Hematopoietic multipotent progenitor cell (in vitro differentiated cells): ENCODE measurements around the gene BAZ2B. TPM values are rescaled to one million over a fixed set of nuclear protein-coding genes. Genes with fewer than 3 reads are reported as not detected.
A peak's percentile ranks its signal among the peaks of the same experiment; 100 is the strongest.
"Not testable (repeated sequence)": the region's sequence is repeated elsewhere in the genome, so short reads cannot be mapped to it uniquely, and the experiment has no call there.

Experiments used
- DNase-seq, 3 donors: peaks; one replicate each; pipeline ENCODE4 v3.0.0-alpha.2; 2011 to 2015; ENCODE audit warnings: low read depth in 2 of 3, low spot score in 2 of 3
- total RNA-seq: library from RNA; depleted of rRNA; stranded (reverse); fragments of >200 nt; gene quantifications from one replicate; pipeline ENCODE4 v1.2.3, GENCODE V29; 2012

BAZ2B gene
- total RNA-seq, 1 donor, result 72.7 TPM

DNA sequence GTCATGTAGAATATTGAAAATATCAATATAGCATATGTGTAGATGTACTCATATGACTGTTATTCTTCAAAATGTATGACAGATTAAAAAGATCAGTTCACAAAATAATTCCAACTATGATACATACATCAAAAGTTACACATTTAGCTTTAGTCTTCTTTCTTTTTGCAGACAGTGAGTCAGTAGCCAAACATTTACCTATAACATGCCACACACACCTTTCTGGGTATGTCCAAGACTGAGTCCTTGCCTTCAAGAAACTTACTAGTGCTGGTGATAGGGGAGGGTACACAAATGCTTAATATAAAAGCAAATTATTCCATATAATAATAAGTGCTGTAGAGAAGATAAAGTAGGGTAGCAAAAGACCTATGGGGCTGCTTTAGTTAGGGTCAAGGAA lies 176.9 kb downstream of the BAZ2B start:
- no peak for DNase-seq

GRCh38 chr2:159438720-159439353 lies 177.5 kb downstream of the BAZ2B start:
- DNase-seq, result no peak

DNA sequence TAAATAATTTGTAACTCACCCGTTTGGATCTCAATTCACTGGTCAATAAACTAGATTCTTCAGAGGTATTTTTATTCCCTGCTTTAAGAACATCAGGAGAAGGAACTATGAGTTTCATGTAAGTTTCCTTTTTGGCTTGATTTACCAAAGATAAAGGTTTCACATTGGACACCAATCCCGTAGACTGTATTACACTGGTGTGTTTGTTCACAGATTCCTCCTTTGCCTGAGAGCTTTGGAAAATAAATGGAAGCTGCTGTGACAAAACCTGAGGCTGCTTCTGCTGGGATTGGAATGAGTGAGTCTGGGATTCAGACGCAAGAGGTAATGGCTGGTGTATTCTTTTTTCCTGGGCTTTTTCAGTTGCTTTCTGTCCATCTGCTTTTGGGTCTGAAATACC lies 178.1 kb downstream of the BAZ2B start:
- DNase-seq, result no peak

DNA sequence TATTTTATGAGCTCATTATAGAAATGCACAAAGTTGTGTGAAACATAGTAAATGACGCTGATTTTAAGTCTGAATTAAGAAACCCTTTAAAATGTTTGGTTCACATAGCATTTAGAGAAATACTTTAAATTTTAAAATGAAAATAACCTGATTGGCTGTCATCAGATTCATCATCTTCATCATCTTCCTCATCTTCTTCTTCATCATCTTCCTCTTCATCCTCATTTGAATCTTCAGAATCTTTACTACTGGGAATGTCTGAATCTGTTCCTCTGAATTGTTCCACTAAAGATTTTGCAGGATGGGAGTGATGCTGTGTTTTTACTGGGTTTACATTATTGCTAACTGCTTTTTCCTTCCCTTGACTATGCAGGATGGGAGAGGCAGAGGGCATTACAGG lies 183.7 kb downstream of the BAZ2B start:
- no peak for DNase-seq

- no peak for DNase-seq
Observed at GRCh38 chr2:159427048-159427447, 189.3 kb downstream of the BAZ2B start.

DNA sequence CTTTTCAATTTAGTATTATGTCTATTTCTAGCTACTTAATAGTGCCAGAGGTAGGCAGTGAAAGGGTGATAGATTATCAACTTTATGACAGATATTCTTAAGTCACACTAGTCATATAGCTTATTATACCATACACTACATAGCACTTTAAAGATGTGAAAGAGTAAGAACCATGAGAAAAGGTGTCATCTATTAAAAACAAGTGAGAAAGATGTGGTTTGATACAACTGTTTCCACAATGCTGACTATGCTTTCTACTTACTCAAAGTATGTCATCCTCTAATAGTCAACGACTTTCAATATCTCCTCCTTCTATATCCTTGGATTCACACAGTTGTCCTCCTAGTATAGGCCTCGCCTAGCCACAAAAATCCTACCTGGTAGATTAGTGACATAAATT lies 196.9 kb downstream of the BAZ2B start:
- no peak for DNase-seq

- DNase-seq, result no peak
Observed at GRCh38 chr2:159411460-159411859, 204.9 kb downstream of the BAZ2B start.

DNA sequence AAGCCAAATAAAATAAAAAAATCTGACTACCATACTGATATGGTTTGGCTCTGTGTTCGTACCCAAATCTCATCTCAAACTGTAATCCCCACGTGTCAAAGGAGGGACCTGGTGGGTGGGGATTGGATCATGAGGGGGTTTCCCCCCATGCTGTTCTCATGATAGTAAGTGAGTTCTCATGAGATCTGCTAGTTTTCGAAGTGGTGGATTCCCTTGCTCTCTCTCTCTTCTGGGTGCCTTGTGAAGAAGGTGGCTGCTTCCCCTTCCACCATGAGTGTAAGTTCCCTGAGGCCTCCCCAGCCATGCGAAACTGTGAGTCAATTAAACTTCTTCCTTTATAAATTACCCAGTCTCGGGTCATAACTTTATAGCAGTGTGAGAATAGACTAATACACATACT lies 206.1 kb downstream of the BAZ2B start:
- DNase-seq, result no peak

DNA sequence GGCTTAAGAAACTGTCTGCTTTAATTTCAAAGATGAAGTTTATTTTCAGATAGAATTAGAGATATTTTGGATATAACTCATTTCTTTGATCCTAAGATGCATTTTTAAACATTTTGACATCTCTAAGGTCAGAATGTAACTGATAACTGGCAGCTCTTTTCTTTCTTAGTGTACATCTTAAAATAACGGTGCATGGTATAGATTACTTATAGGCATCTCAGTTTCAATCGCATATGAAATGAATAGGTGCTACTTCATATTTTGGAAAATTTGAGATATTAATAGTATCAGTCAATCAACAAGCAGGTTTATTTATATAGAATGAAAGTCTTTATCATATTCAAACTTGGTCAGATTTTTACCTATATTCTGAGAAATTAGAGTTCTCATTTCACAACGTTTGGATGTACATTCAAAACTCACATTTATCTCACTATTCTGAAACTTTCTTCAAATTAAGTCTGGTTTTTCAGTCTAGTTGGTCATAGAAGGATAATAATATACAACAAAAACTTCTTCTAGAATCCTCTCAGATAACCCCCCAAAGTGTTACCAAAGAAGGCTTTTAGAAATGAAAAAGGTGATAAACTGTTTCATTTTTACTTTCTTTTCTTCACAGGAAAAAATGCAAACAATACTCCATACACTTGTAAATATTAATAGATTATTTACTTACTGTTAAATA lies 207.1 kb downstream of the BAZ2B start:
- no peak for DNase-seq

- DNase-seq, result no peak
Observed at GRCh38 chr2:159402790-159403189, 213.6 kb downstream of the BAZ2B start.

DNA sequence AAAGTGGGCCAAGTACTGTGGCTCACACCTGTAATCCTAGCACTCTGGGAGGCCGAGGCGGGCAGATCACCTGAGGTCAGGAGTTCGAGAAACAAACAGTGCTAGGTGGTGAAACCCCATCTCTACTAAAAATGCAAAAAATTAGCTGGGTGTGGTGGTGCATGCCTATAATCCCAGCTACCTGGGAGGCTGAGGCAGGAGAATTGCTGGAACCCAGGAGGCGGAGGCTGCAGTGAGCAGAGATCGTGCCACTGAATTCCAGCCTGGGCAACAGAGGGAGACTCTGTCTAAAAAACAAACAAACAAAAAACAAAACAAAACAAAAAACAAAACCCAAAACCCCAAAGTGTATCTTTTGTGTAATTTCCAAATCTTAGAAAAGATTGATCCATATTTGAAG lies 214.2 kb downstream of the BAZ2B start:
- DNase-seq, result not testable (repeated sequence)

DNA sequence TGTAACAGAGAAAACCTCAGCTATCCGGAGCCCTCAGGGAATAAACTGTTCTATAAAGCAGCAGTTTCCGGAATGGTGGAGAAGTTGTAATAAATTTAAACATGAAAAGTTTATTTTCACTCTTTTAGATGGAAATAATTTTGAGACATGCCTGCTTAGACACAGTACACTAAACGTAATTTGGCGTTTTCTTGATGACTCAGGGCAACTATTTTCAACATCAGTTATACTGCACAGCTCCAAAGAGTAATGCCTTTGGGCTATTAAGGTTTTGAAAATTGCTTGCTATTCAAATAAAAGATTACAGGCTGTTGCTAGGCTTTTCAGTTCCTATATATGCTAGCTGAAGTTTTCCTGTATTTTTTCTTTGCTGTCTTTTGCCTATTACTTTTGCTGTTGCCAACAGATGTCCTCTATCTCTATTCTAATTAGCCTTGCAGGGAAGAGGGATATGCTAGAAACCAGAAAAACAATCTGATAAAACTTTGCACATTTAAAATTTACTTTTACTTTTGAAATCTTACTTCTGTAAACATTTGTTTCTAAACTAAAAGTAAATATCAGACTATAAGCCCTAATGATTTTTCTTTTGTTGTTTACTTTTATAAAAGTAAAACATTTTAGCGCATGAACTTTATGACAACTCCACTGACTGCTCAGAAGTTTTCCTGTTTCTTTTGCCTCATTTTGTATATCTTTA lies 216.5 kb downstream of the BAZ2B start:
- no peak for DNase-seq

DNA sequence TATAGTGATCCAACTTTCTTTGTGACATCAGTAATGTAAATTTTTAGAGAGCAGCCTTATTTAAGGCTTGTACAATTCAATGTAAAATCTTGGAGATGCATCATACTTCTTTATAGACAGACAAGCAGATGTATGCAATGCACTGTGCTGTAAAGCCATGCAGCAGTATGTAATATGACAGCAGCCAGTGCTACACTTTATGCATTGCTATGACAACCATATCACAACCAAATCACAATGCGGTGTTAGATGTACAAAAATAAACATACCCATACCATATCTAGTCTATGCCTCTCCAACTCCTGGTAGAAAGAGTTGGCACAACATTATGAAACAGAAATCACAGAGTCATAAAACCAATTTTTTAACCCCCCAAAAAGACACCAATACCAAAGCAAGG lies 219.5 kb downstream of the BAZ2B start:
- DNase-seq, result no peak

- no peak for DNase-seq
Observed at GRCh38 chr2:159382447-159383028, 233.8 kb downstream of the BAZ2B start.

- peak in 1 of 3 donors; percentile 1 for DNase-seq
Observed at GRCh38 chr2:159381574-159381973, 234.8 kb downstream of the BAZ2B start.

DNA sequence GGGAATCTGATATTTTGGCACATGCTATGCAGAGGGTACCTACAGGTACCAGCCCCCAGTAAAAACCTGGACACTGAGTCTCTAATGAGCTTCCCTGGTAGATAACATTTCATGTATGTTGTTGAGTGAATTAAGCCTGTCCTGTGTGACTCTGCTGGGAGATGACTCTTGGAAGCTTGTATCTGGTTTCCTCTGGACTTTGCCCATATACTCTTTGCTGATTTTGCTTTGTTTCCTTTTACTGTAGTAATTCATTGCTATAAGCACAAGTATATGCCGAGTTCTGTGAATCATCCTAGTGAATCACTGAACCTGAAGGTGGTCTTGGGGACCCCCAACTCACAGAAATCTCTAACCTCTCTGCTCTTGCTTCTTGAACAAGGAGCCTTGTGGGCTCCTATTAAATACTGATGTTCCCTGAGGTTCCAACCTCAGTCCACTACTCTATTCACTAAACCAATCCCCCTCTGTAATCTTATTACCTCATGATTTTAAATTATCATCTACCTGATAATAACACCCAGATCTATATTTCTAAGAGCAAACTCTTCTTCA lies 235.6 kb downstream of the BAZ2B start:
- no peak for DNase-seq

DNA sequence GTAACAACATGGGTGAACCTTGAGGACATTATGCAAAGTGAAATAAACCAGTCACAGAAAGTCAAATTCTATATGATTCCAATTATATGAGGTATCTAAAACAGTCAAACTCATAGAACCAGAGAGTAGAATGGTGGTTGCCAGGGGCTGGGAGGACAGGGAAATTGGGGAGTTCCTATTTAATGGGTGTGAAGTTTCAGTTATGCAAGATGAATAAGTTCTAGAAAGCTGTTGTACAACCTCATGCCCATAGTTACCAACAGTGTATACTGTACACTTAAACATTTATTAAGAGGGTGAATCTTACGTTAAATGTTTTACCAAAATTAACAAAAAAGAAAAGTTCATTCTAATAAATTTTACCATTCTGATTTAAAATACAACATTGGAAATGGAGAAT lies 237.2 kb downstream of the BAZ2B start:
- DNase-seq, result no peak

- DNase-seq, result no peak
Observed at GRCh38 chr2:159375241-159375640, 241.1 kb downstream of the BAZ2B start.

- DNase-seq, result no peak
Observed at GRCh38 chr2:159371506-159371905, 244.8 kb downstream of the BAZ2B start.

DNA sequence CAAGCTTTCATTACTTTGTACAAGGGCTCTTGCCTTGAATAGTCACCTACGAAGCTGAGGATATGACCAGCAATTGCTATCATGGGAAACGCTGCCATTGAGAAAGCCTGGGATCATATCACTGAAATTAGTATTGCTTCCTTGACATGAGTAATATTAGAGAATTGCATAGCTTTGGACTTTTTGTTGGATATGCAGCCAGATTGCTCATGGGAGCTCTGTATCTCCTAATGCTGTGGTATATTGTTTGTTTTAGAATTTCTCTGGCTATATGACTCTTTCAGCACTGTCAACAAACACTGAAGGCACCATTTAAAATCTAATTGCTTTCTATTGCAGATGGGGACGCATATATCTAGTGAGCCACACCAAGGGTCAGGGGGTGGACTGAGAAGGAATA lies 249.8 kb downstream of the BAZ2B start:
- no peak for DNase-seq

- DNase-seq, result no peak
Observed at GRCh38 chr2:159362816-159363251, 253.5 kb downstream of the BAZ2B start.
